Measurements from ENCODE around the gene GOPC.

The GOPC gene

GRCh38 chr6:117549611-117550010, 52.7 kb downstream of the GOPC start:
- H3K4me3 ChIP-seq (ENCODE audit: low read length): no peak overlapping the region
- TF ChIP-seq, protein P1, sequence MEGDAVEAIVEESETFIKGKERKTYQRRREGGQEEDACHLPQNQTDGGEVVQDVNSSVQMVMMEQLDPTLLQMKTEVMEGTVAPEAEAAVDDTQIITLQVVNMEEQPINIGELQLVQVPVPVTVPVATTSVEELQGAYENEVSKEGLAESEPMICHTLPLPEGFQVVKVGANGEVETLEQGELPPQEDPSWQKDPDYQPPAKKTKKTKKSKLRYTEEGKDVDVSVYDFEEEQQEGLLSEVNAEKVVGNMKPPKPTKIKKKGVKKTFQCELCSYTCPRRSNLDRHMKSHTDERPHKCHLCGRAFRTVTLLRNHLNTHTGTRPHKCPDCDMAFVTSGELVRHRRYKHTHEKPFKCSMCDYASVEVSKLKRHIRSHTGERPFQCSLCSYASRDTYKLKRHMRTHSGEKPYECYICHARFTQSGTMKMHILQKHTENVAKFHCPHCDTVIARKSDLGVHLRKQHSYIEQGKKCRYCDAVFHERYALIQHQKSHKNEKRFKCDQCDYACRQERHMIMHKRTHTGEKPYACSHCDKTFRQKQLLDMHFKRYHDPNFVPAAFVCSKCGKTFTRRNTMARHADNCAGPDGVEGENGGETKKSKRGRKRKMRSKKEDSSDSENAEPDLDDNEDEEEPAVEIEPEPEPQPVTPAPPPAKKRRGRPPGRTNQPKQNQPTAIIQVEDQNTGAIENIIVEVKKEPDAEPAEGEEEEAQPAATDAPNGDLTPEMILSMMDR (conservative IDR thresholded peaks at IDR 0.05; ENCODE audit: low read length): no peak
- DNase-seq (ENCODE audit: low read depth): no peak

GRCh38 chr6:117548797-117549301, 53.5 kb downstream of the GOPC start:
- TF ChIP-seq, protein P1 (conservative IDR thresholded peaks at IDR 0.05; ENCODE audit: low read length): no peak
- H3K4me3 ChIP-seq (ENCODE audit: low read length): no peak overlapping the region
- peak; percentile 36 for DNase-seq (ENCODE audit: low read depth)

- DNase-seq (ENCODE audit: low read depth): peak; percentile 34
- H3K4me3 ChIP-seq (ENCODE audit: low read length): peak overlapping the region; percentile 45
- TF ChIP-seq, protein P1 (conservative IDR thresholded peaks at IDR 0.05; ENCODE audit: low read length): no peak; the same call in 1 of the 2 replicates
Observed at GRCh38 chr6:117547688-117548621, 54.4 kb downstream of the GOPC start.

- TF ChIP-seq, protein P1 (conservative IDR thresholded peaks at IDR 0.05; ENCODE audit: low read length): no peak
- no peak overlapping the region for H3K4me3 ChIP-seq (ENCODE audit: low read length)
- DNase-seq (ENCODE audit: low read depth): no peak
Observed at GRCh38 chr6:117546674-117547073, 55.6 kb downstream of the GOPC start.

DNA sequence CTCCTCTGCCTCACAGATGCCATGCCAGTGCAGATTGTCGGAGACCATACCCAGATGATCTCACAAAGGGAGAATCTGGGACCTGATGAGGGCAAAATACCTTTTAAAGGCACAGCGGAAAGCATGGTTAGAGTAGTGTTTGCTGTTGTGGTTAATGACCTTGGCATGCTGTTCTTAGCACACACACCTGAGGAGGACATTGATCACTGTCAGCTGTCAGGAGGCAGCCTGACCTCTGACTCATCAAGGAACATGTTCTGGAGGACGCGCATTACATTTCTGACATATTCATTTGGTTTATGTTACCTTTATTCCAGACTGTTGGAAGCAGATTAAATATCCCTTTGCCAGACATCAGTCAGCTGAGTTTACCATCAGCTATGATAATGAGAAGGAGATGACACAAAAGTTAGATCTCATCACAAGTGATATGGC, 57.1 kb downstream of the GOPC start:
- DNase-seq (ENCODE audit: low read depth): no peak
- H3K4me3 ChIP-seq (ENCODE audit: low read length): no peak overlapping the region
- TF ChIP-seq, protein P1 (conservative IDR thresholded peaks at IDR 0.05; ENCODE audit: low read length): no peak

GRCh38 chr6:117544716-117545115, 57.6 kb downstream of the GOPC start:
- DNase-seq (ENCODE audit: low read depth): no peak
- no peak overlapping the region for H3K4me3 ChIP-seq (ENCODE audit: low read length)
- TF ChIP-seq, protein P1 (conservative IDR thresholded peaks at IDR 0.05; ENCODE audit: low read length): no peak

- H3K4me3 ChIP-seq (ENCODE audit: low read length): no peak overlapping the region
- DNase-seq (ENCODE audit: low read depth): no peak
- TF ChIP-seq, protein P1 (conservative IDR thresholded peaks at IDR 0.05; ENCODE audit: low read length): no peak
Observed at GRCh38 chr6:117542493-117542892, 59.8 kb downstream of the GOPC start.
